CD4-positive, alpha-beta memory T cell (primary cell): ENCODE results near the gene BTD. TPM values are rescaled to one million over a fixed set of nuclear protein-coding genes. Genes with fewer than 3 reads are reported as not detected.
A peak's percentile ranks its signal among the peaks of the same experiment; 100 is the strongest.

ENCODE experiments used
- CTCF ChIA-PET: fragments of 350-600 bp; sonication (Branson Sonifier 250); formaldehyde crosslinking; loops from one replicate; lab custom pipeline; 2021; ENCODE audit warnings: inconsistent platforms; ENCODE audit not compliant: partially characterized antibody; lab: Charles Lee
- POLR2A ChIA-PET: fragments of 350-600 bp; sonication (Branson Sonifier 250); formaldehyde crosslinking; loops from one replicate; lab custom pipeline; 2021; ENCODE audit not compliant: partially characterized antibody; lab: Charles Lee
- DNase-seq, 5 donors: peaks; one replicate each; pipeline versions ENCODE4 v3.0.0 to v3.0.0-alpha.2; 2020 to 2022; ENCODE audit warnings: mixed read lengths in 1 of 5
- H3K27ac ChIP-seq: one replicate; pipeline ENCODE4 v1.7.0; 2013; ENCODE audit warnings: low read depth, low read length
- H3K27me3 ChIP-seq: 2 replicates; pipeline ENCODE4 v1.7.0; 2013; ENCODE audit warnings: mild to moderate bottlenecking, low read length, moderate library complexity; ENCODE audit not compliant: insufficient read depth
- H3K36me3 ChIP-seq: 2 replicates; pipeline ENCODE4 v1.7.0; 2013; ENCODE audit warnings: mild to moderate bottlenecking, low read length, moderate library complexity; ENCODE audit not compliant: insufficient read depth
- H3K4me1 ChIP-seq: 2 replicates; pipeline ENCODE4 v1.7.0; 2013; ENCODE audit warnings: mild to moderate bottlenecking, low read length, moderate library complexity; ENCODE audit not compliant: insufficient read depth
- H3K4me3 ChIP-seq, 2 donors: one replicate each; pipeline ENCODE4 v1.7.0; 2013; ENCODE audit warnings: low read length in 2 of 2, mild to moderate bottlenecking in 1 of 2
- H3K9me3 ChIP-seq, 2 donors: one replicate each; pipeline ENCODE4 v1.7.0; 2013; ENCODE audit warnings: low read length in 2 of 2, control low read depth in 1 of 2; ENCODE audit not compliant: control insufficient read depth in 1 of 2
- H3K27ac Mint-ChIP-seq, 7 donors: one replicate each; pipeline ENCODE4 v1.8.0; 2020 to 2021; ENCODE audit warnings: mixed read lengths in 7 of 7, mild to moderate bottlenecking in 6 of 7, inconsistent platforms in 3 of 7, moderate library complexity in 3 of 7
- H3K27me3 Mint-ChIP-seq, 2 donors: one replicate each; pipeline ENCODE4 v1.8.0; 2020 to 2021; ENCODE audit warnings: mixed read lengths in 2 of 2
- H3K36me3 Mint-ChIP-seq, 2 donors: one replicate each; pipeline ENCODE4 v1.8.0; 2020 to 2021; ENCODE audit warnings: mixed read lengths in 2 of 2, inconsistent platforms in 1 of 2, mild to moderate bottlenecking in 1 of 2
- H3K4me1 Mint-ChIP-seq, 4 donors: one replicate each; pipeline ENCODE4 v1.8.0; 2020 to 2021; ENCODE audit warnings: mixed read lengths in 4 of 4, mild to moderate bottlenecking in 1 of 4
- H3K4me3 Mint-ChIP-seq, 8 donors: one replicate each; pipeline ENCODE4 v1.8.0; 2020 to 2021; ENCODE audit warnings: mixed read lengths in 8 of 8, mild to moderate bottlenecking in 7 of 8, moderate library complexity in 6 of 8, inconsistent platforms in 3 of 8
- H3K9me3 Mint-ChIP-seq, 8 donors: one replicate each; pipeline ENCODE4 v1.8.0; 2020 to 2021; ENCODE audit warnings: mixed read lengths in 8 of 8, mild to moderate bottlenecking in 5 of 8, inconsistent platforms in 3 of 8, moderate library complexity in 1 of 8
- intact Hi-C: fragments of 100-400 bp; cut with micrococcal nuclease; formaldehyde crosslinking; loops from one replicate; pipeline ENCODE4 v1.15.1; 2023
- polyA plus RNA-seq, 2 donors: library from polyadenylated mRNA; unstranded; fragments of 300-500 nt; fragmentation: Illumina TruSeq; gene quantifications; one replicate each; pipeline ENCODE4 v1.2.3, GENCODE V29; 2021
- total RNA-seq, 2 experiments: library from RNA; stranded (reverse); gene quantifications; one replicate each; pipeline ENCODE4 v1.2.3, GENCODE V29; 2021

Gene BTD
- total and polyA plus RNA-seq, 4 experiments from 2014 or later, result 23.4 to 40.5 (median 25.5) TPM

DNA sequence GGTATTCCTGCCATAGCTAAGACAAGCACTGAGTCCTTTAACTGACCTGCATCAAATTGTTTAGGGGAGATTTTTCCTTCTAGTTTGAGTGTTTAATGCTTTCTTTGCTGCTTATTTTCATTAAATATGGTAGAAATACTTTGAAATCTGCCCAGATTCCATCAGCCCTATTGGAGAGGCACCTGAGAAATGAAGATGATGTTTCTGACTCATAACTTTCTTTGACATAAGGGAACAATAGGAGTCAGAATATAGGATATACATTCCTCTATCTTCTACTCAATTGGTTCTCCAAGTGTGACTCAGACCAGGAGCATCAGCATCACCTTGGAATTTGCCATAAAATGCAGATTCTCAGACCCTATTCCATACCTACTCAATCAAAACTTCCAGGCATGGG lies 27.4 kb downstream of the BTD start:
- Histone ChIP-seq H3K4me3 (no peak overlapping the region), H3K4me1 (peaks cover 41% of the 10 kb centered on the region), H3K27ac (no peak overlapping the region), H3K36me3 (no peaks in the 10 kb centered on the region), H3K9me3 (no peaks in the 10 kb centered on the region), H3K27me3 (no peaks in the 10 kb centered on the region)
- H3K9me3 Mint-ChIP-seq, result no peaks in the 10 kb centered on the region
- ChIA-PET POLR2A (no interaction called here), CTCF (interaction anchor here (0.9 to 6.5 kb wide), 4 partner anchors 16 to 183 kb away, joined by 3 to 98 read pairs (median 8); no protein-coding TSS in a partner anchor)
- H3K27me3 Mint-ChIP-seq, result no peaks in the 10 kb centered on the region
- intact Hi-C loops, result no loop called here
- DNase-seq, result no peak
- H3K4me3 Mint-ChIP-seq, result no peak overlapping the region
- peaks cover 25 to 54% (median 38%) of the 10 kb centered on the region in 4 donors for H3K4me1 Mint-ChIP-seq
- peaks cover 11 to 13% of the 10 kb centered on the region in 2 donors for H3K36me3 Mint-ChIP-seq
- peak overlapping the region in 1 of 7 donors; percentile 29 for H3K27ac Mint-ChIP-seq

DNA sequence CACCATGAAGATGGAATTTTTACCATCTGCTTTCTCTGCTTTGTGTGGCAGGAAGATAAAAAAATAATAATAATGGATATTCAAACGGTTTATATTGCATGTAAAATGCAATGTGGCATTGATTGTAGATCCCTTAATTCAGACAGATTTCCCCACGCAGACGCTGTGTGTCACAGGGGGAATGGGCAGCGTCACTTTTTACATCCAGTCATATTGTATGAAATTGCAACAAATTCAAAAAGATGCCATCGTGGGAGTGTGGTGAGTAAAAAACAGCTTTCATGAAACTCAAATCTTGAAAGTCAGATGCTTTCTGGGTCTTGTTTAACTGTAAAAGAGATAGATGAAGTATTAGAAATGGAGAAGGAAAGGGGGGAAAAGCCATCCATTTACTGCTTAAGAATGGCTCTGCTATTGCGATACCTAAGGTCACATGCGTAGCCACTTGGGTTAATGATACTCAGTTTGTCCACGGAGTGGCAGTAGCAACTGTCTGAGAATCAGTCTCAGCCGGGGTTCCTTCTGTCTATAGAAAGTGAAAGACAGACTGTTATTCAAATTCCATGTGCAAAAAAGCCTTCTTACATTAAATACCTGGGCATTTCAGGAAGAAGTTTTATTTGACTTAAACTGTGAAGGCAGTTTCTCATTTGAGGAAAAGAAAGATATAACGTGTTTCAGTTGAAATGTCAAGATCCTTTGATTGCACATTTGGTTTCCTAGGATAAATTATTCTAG lies 28.5 kb downstream of the BTD start:
- H3K4me1 Mint-ChIP-seq, result peaks cover 15 to 48% (median 31%) of the 10 kb centered on the region in 4 donors
- Histone ChIP-seq H3K9me3 (no peaks in the 10 kb centered on the region), H3K27ac (no peak overlapping the region), H3K4me3 (no peak overlapping the region), H3K4me1 (peaks cover 30% of the 10 kb centered on the region), H3K36me3 (no peaks in the 10 kb centered on the region), H3K27me3 (no peaks in the 10 kb centered on the region)
- H3K4me3 Mint-ChIP-seq, result peak overlapping the region; percentile 10 to 83 (median 73)
- H3K36me3 Mint-ChIP-seq, result peaks cover 7 to 13% of the 10 kb centered on the region in 2 donors
- ChIA-PET CTCF (interaction anchor here (0.7 to 6.5 kb wide), 23 partner anchors 9 to 618 kb away, joined by 3 to 98 read pairs (median 3); partner anchors contain the start of gene ANKRD28), POLR2A (interaction anchor here (1.2 to 2.5 kb wide), 4 partner anchors 17 to 183 kb away, joined by 3 to 7 read pairs (median 5); partner anchors contain the start of gene ANKRD28)
- H3K27ac Mint-ChIP-seq, result peak overlapping the region in 6 of 7 donors; percentile 14 to 79 (median 67)
- intact Hi-C loops, result loop anchor here (1.0 to 5.0 kb wide), 8 partner anchors 17 to 617 kb away; no protein-coding TSS in a partner anchor
- no peaks in the 10 kb centered on the region for H3K27me3 Mint-ChIP-seq
- H3K9me3 Mint-ChIP-seq, result no peaks in the 10 kb centered on the region
- DNase-seq, result peak; percentile 70 to 78 (median 75)

DNA sequence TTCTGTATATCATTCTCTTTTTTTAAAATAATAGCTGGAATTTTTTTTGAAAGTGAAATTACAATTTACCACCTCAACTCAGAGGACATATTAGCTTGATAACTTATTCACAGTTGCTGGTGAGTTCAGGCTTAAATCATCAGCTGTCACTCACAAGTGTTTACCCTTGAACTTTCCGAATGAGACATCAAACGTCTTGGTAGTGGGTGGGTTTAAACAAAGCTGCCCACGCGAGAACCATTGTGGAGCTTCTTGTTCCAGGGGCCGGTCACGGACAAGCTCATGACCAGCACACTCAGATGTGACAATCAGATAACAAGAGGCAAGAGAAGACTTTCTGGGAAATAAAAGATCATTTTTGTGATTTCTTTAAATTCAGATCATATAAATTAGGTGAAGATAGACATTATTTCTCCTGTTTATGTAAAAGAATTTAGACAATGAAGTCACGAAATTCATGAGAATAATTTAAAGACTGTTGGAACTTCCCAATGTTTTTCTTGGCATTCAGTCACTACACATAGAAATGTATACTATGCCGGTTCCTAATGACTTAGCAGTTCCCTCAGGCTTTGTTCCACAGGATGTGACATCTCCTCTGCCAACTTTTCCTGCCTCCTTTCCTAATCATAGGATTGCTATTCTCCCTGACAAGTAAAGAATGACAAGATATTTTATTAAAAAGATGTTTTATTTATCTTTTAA lies 29.3 kb downstream of the BTD start:
- H3K9me3 Mint-ChIP-seq, result no peaks in the 10 kb centered on the region
- peak overlapping the region in 6 of 8 donors; percentile 21 to 82 (median 73) for H3K4me3 Mint-ChIP-seq
- no peaks in the 10 kb centered on the region for H3K9me3 ChIP-seq
- H3K4me1 ChIP-seq, result peaks cover 26% of the 10 kb centered on the region
- intact Hi-C loops, result loop anchor here (1.0 to 5.0 kb wide), 8 partner anchors 16 to 617 kb away; no protein-coding TSS in a partner anchor
- H3K27ac Mint-ChIP-seq, result peak overlapping the region in 4 of 7 donors; percentile 64 to 74 (median 65)
- no peaks in the 10 kb centered on the region for H3K27me3 ChIP-seq
- peaks cover 13 to 46% (median 30%) of the 10 kb centered on the region in 4 donors for H3K4me1 Mint-ChIP-seq
- DNase-seq, result no peak
- no peak overlapping the region for H3K27ac ChIP-seq
- no peaks in the 10 kb centered on the region for H3K27me3 Mint-ChIP-seq
- CTCF ChIA-PET, result interaction anchor here (0.7 to 6.5 kb wide), 21 partner anchors 8 to 617 kb away, joined by 3 to 98 read pairs (median 3); partner anchors contain the start of gene ANKRD28
- no peak overlapping the region for H3K4me3 ChIP-seq
- H3K36me3 Mint-ChIP-seq, result peaks cover 7 to 14% of the 10 kb centered on the region in 2 donors
- H3K36me3 ChIP-seq, result no peaks in the 10 kb centered on the region
- POLR2A ChIA-PET, result interaction anchor here (1.2 to 2.5 kb wide), 4 partner anchors 16 to 182 kb away, joined by 3 to 7 read pairs (median 5); partner anchors contain the start of gene ANKRD28

DNA sequence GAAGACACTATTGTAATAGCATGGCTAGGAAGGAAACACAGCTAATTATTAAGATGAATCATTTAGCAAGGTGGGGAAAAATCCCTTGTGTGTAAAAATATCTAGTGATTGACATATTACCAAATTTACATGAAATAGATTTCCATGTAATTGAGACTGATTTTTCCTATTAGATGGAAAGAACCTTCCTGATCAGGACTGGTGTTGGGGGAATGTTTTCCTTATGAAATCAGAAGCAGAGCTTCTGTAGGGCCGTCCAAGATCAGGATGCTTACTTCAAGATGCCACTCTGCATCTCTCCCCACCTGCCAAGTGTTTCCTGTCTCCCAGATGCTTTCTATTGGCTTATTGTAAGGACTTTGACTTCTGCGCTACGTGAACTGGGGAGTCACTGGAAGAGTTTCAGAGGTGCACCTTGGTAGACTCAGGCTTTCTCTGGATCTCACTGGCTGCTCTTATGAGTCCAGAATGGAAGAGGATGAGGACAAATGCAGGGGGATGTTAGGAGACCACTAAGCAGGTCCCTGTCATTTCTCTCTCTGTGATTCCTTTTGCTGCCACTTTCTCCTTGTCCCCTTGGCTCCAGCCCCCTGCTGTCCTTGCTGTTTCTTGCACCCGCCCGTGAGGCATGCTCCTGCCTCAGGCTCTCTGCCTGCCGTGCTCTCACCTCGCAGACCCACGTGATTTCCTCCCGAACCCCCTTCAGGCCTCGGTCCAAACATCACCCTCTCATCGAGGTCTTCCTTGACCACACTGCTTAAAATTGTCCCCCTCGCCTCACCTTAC lies 30.1 kb downstream of the BTD start:
- POLR2A ChIA-PET, result interaction anchor here (0.8 to 2.5 kb wide), 3 partner anchors 15 to 181 kb away, joined by 3 to 7 read pairs (median 7); no protein-coding TSS in a partner anchor

DNA sequence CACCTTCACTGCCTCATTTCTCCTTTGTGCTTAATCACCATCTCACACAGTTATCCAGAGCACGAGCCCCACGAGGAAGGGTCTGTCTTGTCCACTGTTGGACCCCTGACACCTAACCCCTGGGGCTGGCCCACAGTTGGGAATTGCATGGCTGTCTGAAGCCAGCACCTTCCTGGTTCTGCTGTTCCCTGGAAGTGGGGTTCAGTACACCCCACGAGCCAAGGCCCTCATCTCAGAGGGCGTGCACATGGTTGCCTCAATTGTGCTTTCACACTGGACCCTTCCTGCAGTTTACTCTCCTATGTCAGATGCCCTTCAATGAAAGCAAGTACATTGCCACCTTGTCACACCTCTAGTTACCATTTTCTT lies 30.7 kb downstream of the BTD start:
- intact Hi-C loops, result loop anchor here (5.0 kb wide), 2 partner anchors 35 to 55 kb away; no protein-coding TSS in a partner anchor
- peaks cover 25% of the 10 kb centered on the region for H3K4me1 ChIP-seq

More for the DNA sequence above, 30.1 kb downstream of the BTD start:
- no peaks in the 10 kb centered on the region for H3K27me3 Mint-ChIP-seq
- H3K4me1 Mint-ChIP-seq, result peaks cover 14 to 49% (median 31%) of the 10 kb centered on the region in 4 donors
- no peak overlapping the region for H3K4me3 ChIP-seq
- peaks cover 7 to 16% of the 10 kb centered on the region in 2 donors for H3K36me3 Mint-ChIP-seq
- intact Hi-C loops, result loop anchor here (2.0 to 5.0 kb wide), 3 partner anchors 15 to 56 kb away; no protein-coding TSS in a partner anchor
- CTCF ChIA-PET, result interaction anchor here (1.3 to 6.5 kb wide), 4 partner anchors 13 to 616 kb away, joined by 3 to 98 read pairs (median 8); partner anchors contain the start of gene ANKRD28
- H3K9me3 Mint-ChIP-seq, result no peaks in the 10 kb centered on the region
- no peaks in the 10 kb centered on the region for H3K36me3 ChIP-seq
- H3K27ac Mint-ChIP-seq, result peak overlapping the region in 3 of 7 donors; percentile 3 to 91 (median 13)
- H3K9me3 ChIP-seq, result no peaks in the 10 kb centered on the region
- DNase-seq, result no peak
- H3K27ac ChIP-seq, result no peak overlapping the region
- H3K4me1 ChIP-seq, result peaks cover 25% of the 10 kb centered on the region
- no peaks in the 10 kb centered on the region for H3K27me3 ChIP-seq
- H3K4me3 Mint-ChIP-seq, result peak overlapping the region in 3 of 8 donors; percentile 26 to 31 (median 30)

DNA sequence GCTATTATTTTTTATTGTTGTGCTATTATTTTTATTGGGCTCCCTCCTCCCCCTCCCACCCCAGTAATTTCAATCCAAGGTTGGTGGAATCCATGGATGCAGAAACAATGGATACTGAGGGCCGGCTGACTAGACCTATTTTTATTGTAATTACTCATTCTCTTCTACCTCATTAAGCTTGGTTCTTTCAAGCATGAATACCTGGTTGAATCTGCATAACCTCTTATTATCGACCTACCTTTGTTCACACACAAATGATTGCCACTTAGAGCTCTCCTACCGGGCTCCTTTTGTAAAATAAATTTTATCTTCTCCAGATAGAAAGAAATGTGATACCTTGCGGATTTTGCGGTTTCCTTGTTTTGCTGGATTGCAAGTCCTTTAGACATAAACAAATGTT lies 31.6 kb downstream of the BTD start:
- DNase-seq, result no peak
- Mint-ChIP-seq H3K36me3 (peaks cover 10 to 12% of the 10 kb centered on the region in 2 donors), H3K27ac (no peak overlapping the region), H3K27me3 (no peaks in the 10 kb centered on the region), H3K4me3 (no peak overlapping the region), H3K9me3 (no peaks in the 10 kb centered on the region), H3K4me1 (peaks cover 14 to 55% (median 37%) of the 10 kb centered on the region in 4 donors)
- intact Hi-C loops, result loop anchor here (5.0 kb wide), 2 partner anchors 34 to 54 kb away; no protein-coding TSS in a partner anchor
- Histone ChIP-seq H3K4me3 (no peak overlapping the region), H3K27ac (no peak overlapping the region), H3K4me1 (peaks cover 25% of the 10 kb centered on the region), H3K27me3 (no peaks in the 10 kb centered on the region), H3K9me3 (no peaks in the 10 kb centered on the region), H3K36me3 (no peaks in the 10 kb centered on the region)
- POLR2A ChIA-PET, result no interaction called here
- CTCF ChIA-PET, result interaction anchor here (0.9 to 1.5 kb wide), 3 partner anchors 178 to 183 kb away, joined by 3 to 4 read pairs (median 3); no protein-coding TSS in a partner anchor

More for the DNA sequence above, 30.7 kb downstream of the BTD start:
- Mint-ChIP-seq H3K36me3 (peaks cover 7 to 16% of the 10 kb centered on the region in 2 donors), H3K4me1 (peaks cover 14 to 53% (median 32%) of the 10 kb centered on the region in 4 donors), H3K4me3 (peak overlapping the region in 3 of 8 donors; percentile 26 to 31 (median 30)), H3K27ac (peak overlapping the region in 3 of 7 donors; percentile 3 to 91 (median 53)), H3K27me3 (no peaks in the 10 kb centered on the region), H3K9me3 (no peaks in the 10 kb centered on the region)
- no peak for DNase-seq
- H3K4me3 ChIP-seq, result no peak overlapping the region
- ChIA-PET CTCF (interaction anchor here (3.4 to 6.5 kb wide), 2 partner anchors 165 to 180 kb away, joined by 14 to 98 read pairs; partner anchors contain the start of gene ANKRD28), POLR2A (no interaction called here)
- no peaks in the 10 kb centered on the region for H3K36me3 ChIP-seq
- no peak overlapping the region for H3K27ac ChIP-seq
- no peaks in the 10 kb centered on the region for H3K9me3 ChIP-seq
- no peaks in the 10 kb centered on the region for H3K27me3 ChIP-seq
